CD8-positive, alpha-beta memory T cell (primary cell): Measurements from ENCODE around the gene PHACTR3. TPM values are rescaled to one million over a fixed set of nuclear protein-coding genes. Genes with fewer than 3 reads are reported as not detected.

Experiments used
- CTCF ChIA-PET: fragments of 350-600 bp; sonication (Branson Sonifier 250); formaldehyde crosslinking; loops from one replicate; lab custom pipeline; 2021; ENCODE audit warnings: antibody characterized with exemption; lab: Charles Lee
- POLR2A ChIA-PET: fragments of 350-600 bp; sonication (Branson Sonifier 250); formaldehyde crosslinking; loops from one replicate; lab custom pipeline; 2021; ENCODE audit warnings: antibody characterized with exemption; lab: Charles Lee
- DNase-seq, 5 donors: peaks; one replicate each; pipeline versions ENCODE4 v3.0.0 to v3.0.0-alpha.2; 2020 to 2022; ENCODE audit warnings: mixed read lengths in 1 of 5
- H3K27ac ChIP-seq: one replicate; pipeline ENCODE4 v1.7.0; 2013; ENCODE audit warnings: low read depth, mild to moderate bottlenecking, low read length, moderate library complexity
- H3K27me3 ChIP-seq: 2 replicates; pipeline ENCODE4 v1.7.0; 2013; ENCODE audit warnings: low read length, mild to moderate bottlenecking; ENCODE audit not compliant: insufficient read depth, poor library complexity, severe bottlenecking
- H3K36me3 ChIP-seq: 2 replicates; pipeline ENCODE4 v1.7.0; 2013; ENCODE audit warnings: mild to moderate bottlenecking, low read length, moderate library complexity; ENCODE audit not compliant: insufficient read depth
- H3K4me1 ChIP-seq: 2 replicates; pipeline ENCODE4 v1.7.0; 2013; ENCODE audit warnings: mild to moderate bottlenecking, low read length, moderate library complexity; ENCODE audit not compliant: insufficient read depth
- H3K4me3 ChIP-seq: 2 replicates; pipeline ENCODE4 v1.7.0; 2013; ENCODE audit warnings: mild to moderate bottlenecking, low read length
- H3K9me3 ChIP-seq: 2 replicates; pipeline ENCODE4 v1.7.0; 2013; ENCODE audit warnings: mild to moderate bottlenecking, low read length
- H3K27ac Mint-ChIP-seq, 8 donors: one replicate each; pipeline ENCODE4 v1.8.0; 2020 to 2021; ENCODE audit warnings: mixed read lengths in 8 of 8, mild to moderate bottlenecking in 6 of 8, inconsistent platforms in 3 of 8, moderate library complexity in 3 of 8
- H3K27me3 Mint-ChIP-seq, 2 donors: one replicate each; pipeline ENCODE4 v1.8.0; 2020 to 2021; ENCODE audit warnings: mixed read lengths in 2 of 2, mild to moderate bottlenecking in 1 of 2, moderate library complexity in 1 of 2
- H3K36me3 Mint-ChIP-seq, 3 donors: one replicate each; pipeline ENCODE4 v1.8.0; 2020 to 2021; ENCODE audit warnings: mixed read lengths in 3 of 3, inconsistent platforms in 1 of 3, mild to moderate bottlenecking in 1 of 3
- H3K4me1 Mint-ChIP-seq, 3 donors: one replicate each; pipeline ENCODE4 v1.8.0; 2020 to 2021; ENCODE audit warnings: mixed read lengths in 3 of 3, inconsistent platforms in 1 of 3, mild to moderate bottlenecking in 1 of 3
- H3K4me3 Mint-ChIP-seq, 7 donors: one replicate each; pipeline ENCODE4 v1.8.0; 2020 to 2021; ENCODE audit warnings: mixed read lengths in 7 of 7, mild to moderate bottlenecking in 6 of 7, moderate library complexity in 4 of 7, inconsistent platforms in 2 of 7
- H3K9me3 Mint-ChIP-seq, 5 donors: one replicate each; pipeline ENCODE4 v1.8.0; 2020 to 2022; ENCODE audit warnings: mixed read lengths in 5 of 5, mild to moderate bottlenecking in 3 of 5, moderate library complexity in 2 of 5, inconsistent platforms in 1 of 5
- polyA plus RNA-seq: library from polyadenylated mRNA; unstranded; fragments of 300-500 nt; fragmentation: Illumina TruSeq; gene quantifications from one replicate; pipeline ENCODE4 v1.2.3, GENCODE V29; 2021
- total RNA-seq, 2 experiments: library from RNA; stranded (reverse); gene quantifications; one replicate each; pipeline ENCODE4 v1.2.3, GENCODE V29; 2021

Gene PHACTR3
- total and polyA plus RNA-seq, 3 experiments from 2014 or later, result not detected

DNA sequence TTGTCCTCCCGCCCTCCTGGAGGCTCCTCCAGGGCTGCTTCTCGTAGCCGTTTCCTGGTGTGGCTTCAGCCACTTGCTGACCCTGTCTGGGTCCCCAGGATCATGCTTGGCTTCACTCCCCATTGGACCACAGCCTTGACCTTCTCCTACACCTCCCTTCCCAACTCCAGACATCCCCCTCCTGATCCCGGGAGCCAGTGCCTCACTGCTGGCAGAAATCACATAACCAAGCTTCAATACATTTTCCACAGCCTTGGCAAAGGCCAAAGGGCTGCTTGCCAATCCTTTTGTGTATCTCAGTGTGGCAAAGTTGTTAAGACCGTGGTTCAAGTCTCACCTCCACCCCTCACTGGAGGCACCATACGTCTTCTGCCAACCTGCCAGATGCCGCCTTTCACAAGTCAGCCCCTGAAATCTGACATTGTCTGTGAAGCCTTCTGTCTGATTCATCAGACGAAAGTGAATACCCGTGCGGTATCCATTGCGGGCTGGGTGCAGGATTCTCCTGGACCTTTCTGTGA, 60.1 kb downstream of the PHACTR3 start:
- peaks cover 13 to 16% of the 10 kb centered on the region in 2 donors for H3K27me3 Mint-ChIP-seq
- H3K36me3 Mint-ChIP-seq, result peaks cover 0 to 2% (median 0%) of the 10 kb centered on the region in 3 donors
- ChIA-PET CTCF (no interaction called here), POLR2A (no interaction called here)
- Histone ChIP-seq H3K27ac (no peak overlapping the region), H3K9me3 (no peaks in the 10 kb centered on the region), H3K27me3 (peaks cover 3% of the 10 kb centered on the region), H3K4me3 (no peak overlapping the region), H3K36me3 (no peaks in the 10 kb centered on the region), H3K4me1 (no peaks in the 10 kb centered on the region)
- H3K9me3 Mint-ChIP-seq, result peaks cover 2 to 8% (median 3%) of the 10 kb centered on the region in 5 donors
- H3K4me1 Mint-ChIP-seq, result no peaks in the 10 kb centered on the region
- no peak overlapping the region for H3K27ac Mint-ChIP-seq
- H3K4me3 Mint-ChIP-seq, result no peak overlapping the region
- no peak for DNase-seq

DNA sequence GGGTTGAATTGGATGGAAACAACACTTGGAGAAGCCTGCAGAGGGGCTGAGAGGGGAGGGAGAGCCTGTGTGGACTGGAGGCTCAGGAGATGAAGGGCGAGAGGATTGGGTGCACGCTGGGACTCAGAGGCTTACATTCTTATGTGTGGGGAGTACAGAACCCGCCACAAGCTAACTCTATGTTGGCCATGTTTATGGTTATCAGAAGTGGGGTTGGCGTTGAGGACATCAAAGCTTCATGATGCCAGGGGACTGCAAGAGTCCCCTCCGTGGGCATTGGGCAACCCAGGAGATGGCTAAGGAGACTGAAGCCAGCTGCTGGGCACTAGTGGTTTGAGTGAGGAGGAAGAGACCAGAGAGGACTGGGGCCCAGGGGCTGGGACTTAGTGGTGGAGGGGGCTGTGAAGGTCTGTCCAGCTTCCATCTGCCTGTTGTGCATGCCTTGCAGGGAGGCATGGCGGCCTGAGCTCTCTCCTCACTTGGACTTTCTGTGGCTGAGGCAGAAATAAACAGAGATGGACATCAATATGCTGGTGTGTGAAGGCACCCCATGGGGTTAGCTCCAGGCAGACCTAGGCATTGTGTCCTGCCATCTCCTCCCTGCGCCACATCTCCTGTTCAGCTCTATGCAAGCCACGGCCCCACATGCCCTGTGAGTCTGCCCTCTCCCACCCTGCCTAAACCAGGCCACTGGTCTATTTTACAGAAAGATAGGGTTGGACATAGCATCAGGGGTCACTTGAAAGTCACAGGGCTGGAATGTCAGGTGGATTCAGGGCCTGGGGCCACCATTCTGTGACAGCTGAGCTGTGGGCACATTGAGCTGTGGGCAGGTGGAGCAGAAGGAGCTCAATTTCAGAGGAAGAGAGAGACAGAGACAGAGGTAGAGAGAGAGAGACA, 61.6 kb downstream of the PHACTR3 start:
- ChIA-PET CTCF (no interaction called here), POLR2A (no interaction called here)
- Mint-ChIP-seq H3K9me3 (peaks cover 0 to 4% (median 0%) of the 10 kb centered on the region in 5 donors), H3K4me3 (no peak overlapping the region), H3K27me3 (peaks cover 9 to 16% of the 10 kb centered on the region in 2 donors), H3K36me3 (no peaks in the 10 kb centered on the region), H3K27ac (no peak overlapping the region), H3K4me1 (no peaks in the 10 kb centered on the region)
- H3K36me3 ChIP-seq, result no peaks in the 10 kb centered on the region
- peaks cover 3% of the 10 kb centered on the region for H3K27me3 ChIP-seq
- H3K9me3 ChIP-seq, result no peaks in the 10 kb centered on the region
- H3K27ac ChIP-seq, result no peak overlapping the region
- H3K4me1 ChIP-seq, result no peaks in the 10 kb centered on the region
- no peak overlapping the region for H3K4me3 ChIP-seq
- DNase-seq, result no peak

DNA sequence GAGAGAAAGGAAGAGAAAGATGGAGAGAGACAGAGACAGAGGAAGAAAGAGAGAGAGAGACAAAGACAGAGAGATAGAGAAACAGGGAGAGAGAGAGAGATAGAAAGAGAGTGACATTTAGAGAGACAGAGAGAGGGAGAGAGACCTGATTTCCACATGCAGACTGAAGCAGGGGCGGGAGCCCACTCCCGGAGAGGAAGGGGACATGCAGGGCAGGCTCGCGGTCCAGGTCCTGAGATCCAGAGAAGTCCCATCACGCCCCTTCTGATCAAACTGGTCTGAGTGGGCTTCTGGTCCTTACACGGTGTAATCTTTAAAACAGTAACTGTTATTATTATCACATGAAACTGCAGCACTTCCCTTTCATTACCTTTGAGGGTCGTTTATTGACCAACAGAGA, 62.2 kb downstream of the PHACTR3 start:
- Mint-ChIP-seq H3K4me1 (no peaks in the 10 kb centered on the region), H3K27ac (no peak overlapping the region), H3K9me3 (peaks cover 0 to 4% (median 0%) of the 10 kb centered on the region in 5 donors), H3K36me3 (no peaks in the 10 kb centered on the region), H3K27me3 (peaks cover 7 to 16% of the 10 kb centered on the region in 2 donors), H3K4me3 (no peak overlapping the region)
- ChIA-PET CTCF (no interaction called here), POLR2A (no interaction called here)
- H3K9me3 ChIP-seq, result no peaks in the 10 kb centered on the region
- H3K4me1 ChIP-seq, result no peaks in the 10 kb centered on the region
- no peak for DNase-seq
- H3K27ac ChIP-seq, result no peak overlapping the region
- H3K4me3 ChIP-seq, result no peak overlapping the region
- peaks cover 3% of the 10 kb centered on the region for H3K27me3 ChIP-seq
- no peaks in the 10 kb centered on the region for H3K36me3 ChIP-seq

DNA sequence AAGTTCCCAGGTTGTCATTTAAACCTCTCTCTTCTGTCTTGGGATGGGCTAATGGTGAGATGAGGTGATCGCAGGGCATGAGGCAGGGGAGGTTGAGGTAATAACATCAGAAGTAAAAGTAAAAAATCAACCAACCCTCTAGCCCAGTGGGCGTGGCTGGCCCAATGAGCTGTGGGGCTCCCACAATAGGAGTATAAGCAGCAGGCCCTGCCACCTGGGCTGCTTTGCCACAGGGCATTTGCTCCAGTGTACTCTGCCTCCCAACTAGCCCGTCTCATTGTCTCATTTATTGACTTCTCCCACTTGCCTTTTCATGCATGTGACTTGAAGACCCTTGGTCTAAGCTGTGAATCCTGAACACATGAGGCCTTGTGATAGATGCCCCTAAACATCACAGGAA, 62.8 kb downstream of the PHACTR3 start:
- ChIA-PET CTCF (no interaction called here), POLR2A (no interaction called here)
- no peaks in the 10 kb centered on the region for H3K36me3 Mint-ChIP-seq
- no peaks in the 10 kb centered on the region for H3K4me1 Mint-ChIP-seq
- H3K9me3 Mint-ChIP-seq, result peaks cover 0 to 2% (median 0%) of the 10 kb centered on the region in 5 donors
- no peak overlapping the region for H3K27ac Mint-ChIP-seq
- no peak for DNase-seq
- no peaks in the 10 kb centered on the region for H3K4me1 ChIP-seq
- H3K27me3 Mint-ChIP-seq, result peaks cover 7 to 13% of the 10 kb centered on the region in 2 donors
- H3K4me3 ChIP-seq, result no peak overlapping the region
- H3K36me3 ChIP-seq, result no peaks in the 10 kb centered on the region
- H3K9me3 ChIP-seq, result no peaks in the 10 kb centered on the region
- H3K27ac ChIP-seq, result no peak overlapping the region
- H3K27me3 ChIP-seq, result peaks cover 2% of the 10 kb centered on the region
- no peak overlapping the region for H3K4me3 Mint-ChIP-seq

DNA sequence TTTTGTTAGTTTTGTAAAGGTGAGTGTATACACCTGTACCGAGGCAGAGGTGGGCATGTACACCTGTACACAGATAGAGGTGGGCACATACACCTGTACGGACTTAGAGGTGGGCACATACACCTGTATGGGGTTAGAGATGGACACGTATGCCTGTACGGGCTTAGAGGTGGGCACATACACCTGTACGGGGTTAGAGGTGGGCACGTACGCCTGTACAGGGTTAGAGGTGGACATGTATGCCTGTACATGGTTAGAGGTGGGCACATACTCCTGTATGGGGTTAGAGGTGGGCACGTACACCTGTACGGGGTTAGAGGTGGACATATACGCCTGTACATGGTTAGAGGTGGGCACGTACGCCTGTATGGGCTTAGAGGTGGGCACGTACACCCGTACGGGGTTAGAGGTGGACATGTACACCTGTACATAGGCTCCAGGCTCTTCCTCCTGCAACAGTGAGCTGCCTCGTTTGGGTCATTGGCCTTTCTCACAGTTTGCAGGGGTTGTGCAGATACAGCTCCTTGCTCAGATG, 63.7 kb downstream of the PHACTR3 start:
- H3K27me3 Mint-ChIP-seq, result peaks cover 6% of the 10 kb centered on the region in 2 donors
- Histone ChIP-seq H3K4me3 (no peak overlapping the region), H3K27me3 (no peaks in the 10 kb centered on the region), H3K27ac (no peak overlapping the region), H3K9me3 (no peaks in the 10 kb centered on the region), H3K36me3 (no peaks in the 10 kb centered on the region), H3K4me1 (no peaks in the 10 kb centered on the region)
- no peak for DNase-seq
- POLR2A ChIA-PET, result no interaction called here
- no peak overlapping the region for H3K4me3 Mint-ChIP-seq
- H3K27ac Mint-ChIP-seq, result no peak overlapping the region
- CTCF ChIA-PET, result no interaction called here
- H3K9me3 Mint-ChIP-seq, result peaks cover 0 to 2% (median 0%) of the 10 kb centered on the region in 5 donors
- H3K36me3 Mint-ChIP-seq, result no peaks in the 10 kb centered on the region
- no peaks in the 10 kb centered on the region for H3K4me1 Mint-ChIP-seq

DNA sequence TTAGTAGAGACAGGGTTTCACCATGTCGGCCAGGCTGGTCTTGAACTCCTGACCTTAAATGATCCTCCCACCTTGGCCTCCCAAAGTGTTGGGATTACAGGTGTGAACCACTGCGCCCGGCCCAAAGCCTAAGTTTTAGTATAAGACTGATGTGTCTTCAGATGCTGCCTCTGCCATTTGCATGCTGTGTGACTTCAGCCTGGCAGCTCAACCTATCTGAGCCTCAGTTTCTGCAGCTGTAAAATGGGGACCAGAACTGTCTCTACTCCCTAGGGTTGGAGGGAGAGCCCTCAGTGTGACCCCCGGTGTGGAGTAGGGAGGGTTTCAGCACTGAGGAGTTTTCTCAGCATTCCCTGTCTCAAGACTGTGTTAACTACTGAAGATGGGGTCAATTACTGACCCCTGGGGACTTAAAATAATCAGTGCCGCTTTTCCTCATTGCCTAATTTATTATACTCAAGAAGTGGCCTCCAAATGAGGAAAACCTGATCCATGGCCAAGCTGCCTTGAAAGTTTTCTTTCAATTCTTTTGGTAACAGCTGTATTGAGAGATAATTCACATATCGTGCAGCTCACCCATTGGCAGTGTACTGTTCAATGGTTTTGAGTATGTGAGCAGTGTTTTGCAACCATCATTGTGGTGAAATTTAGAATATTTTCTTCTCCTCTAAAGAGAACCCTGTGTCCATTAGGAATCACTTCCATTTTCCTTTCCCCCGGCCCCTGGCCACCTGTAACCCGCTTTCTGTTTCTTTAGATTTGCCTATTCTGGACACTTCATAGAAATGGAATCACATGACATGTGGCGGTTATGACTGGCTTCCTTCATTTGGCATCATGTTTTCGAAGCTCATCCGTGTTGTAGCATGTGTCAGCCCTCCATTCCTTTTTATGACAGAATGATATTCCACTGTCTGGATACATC, 64.8 kb downstream of the PHACTR3 start:
- no peaks in the 10 kb centered on the region for H3K4me1 Mint-ChIP-seq
- no peak overlapping the region for H3K27ac Mint-ChIP-seq
- peaks cover 0 to 2% (median 0%) of the 10 kb centered on the region in 5 donors for H3K9me3 Mint-ChIP-seq
- Histone ChIP-seq H3K4me3 (no peak overlapping the region), H3K4me1 (no peaks in the 10 kb centered on the region), H3K27ac (no peak overlapping the region), H3K9me3 (no peaks in the 10 kb centered on the region), H3K36me3 (no peaks in the 10 kb centered on the region), H3K27me3 (no peaks in the 10 kb centered on the region)
- DNase-seq, result no peak
- H3K4me3 Mint-ChIP-seq, result no peak overlapping the region
- ChIA-PET CTCF (no interaction called here), POLR2A (no interaction called here)
- H3K27me3 Mint-ChIP-seq, result peaks cover 5 to 9% of the 10 kb centered on the region in 2 donors
- H3K36me3 Mint-ChIP-seq, result no peaks in the 10 kb centered on the region

- H3K27ac Mint-ChIP-seq, result no peak overlapping the region
- no peak overlapping the region for H3K4me3 ChIP-seq
- H3K27me3 ChIP-seq, result no peaks in the 10 kb centered on the region
- no peak overlapping the region for H3K27ac ChIP-seq
- H3K9me3 Mint-ChIP-seq, result peaks cover 0 to 2% (median 0%) of the 10 kb centered on the region in 5 donors
- no peaks in the 10 kb centered on the region for H3K4me1 ChIP-seq
- no peak overlapping the region for H3K4me3 Mint-ChIP-seq
- ChIA-PET CTCF (no interaction called here), POLR2A (no interaction called here)
- peaks cover 2 to 10% of the 10 kb centered on the region in 2 donors for H3K27me3 Mint-ChIP-seq
- no peaks in the 10 kb centered on the region for H3K4me1 Mint-ChIP-seq
- H3K36me3 Mint-ChIP-seq, result no peaks in the 10 kb centered on the region
- DNase-seq, result no peak
- H3K36me3 ChIP-seq, result no peaks in the 10 kb centered on the region
- H3K9me3 ChIP-seq, result no peaks in the 10 kb centered on the region
These were observed 66.6 kb downstream of the PHACTR3 start for GRCh38 chr20:59670786-59671492.
